Mesendoderm (in vitro differentiated cells): ENCODE results near the gene REPIN1.
A peak's percentile ranks its signal among the peaks of the same experiment; 100 is the strongest.

Experiments used
- DNase-seq: peaks from one replicate; pipeline ENCODE4 v3.0.0; 2013
- H2AK5ac ChIP-seq: 2 replicates; pipeline ENCODE4 v1.6.1; 2013; ENCODE audit warnings: low read length, inconsistent platforms
- H2BK120ac ChIP-seq: 2 replicates; pipeline ENCODE4 v1.6.1; 2013; ENCODE audit warnings: low read depth, mild to moderate bottlenecking, low read length, moderate library complexity, mixed read lengths
- H2BK15ac ChIP-seq: replicated peaks from 2 replicates; pipeline ENCODE4 v1.6.1; 2013; ENCODE audit warnings: low read depth, mild to moderate bottlenecking, moderate library complexity
- H2BK5ac ChIP-seq: 2 replicates; pipeline ENCODE4 v1.6.1; 2013; ENCODE audit warnings: low read length, inconsistent platforms
- H3K18ac ChIP-seq: 2 replicates; pipeline ENCODE4 v1.6.1; 2013; ENCODE audit warnings: mild to moderate bottlenecking, low read length, mixed read lengths
- H3K23ac ChIP-seq: one replicate; pipeline ENCODE4 v1.6.1; 2013; ENCODE audit warnings: low read length
- H3K27ac ChIP-seq: 2 replicates; pipeline ENCODE4 v1.5.1; 2013; ENCODE audit warnings: low read depth, mild to moderate bottlenecking, inconsistent platforms, low read length, moderate library complexity
- H3K27me3 ChIP-seq: 2 replicates; pipeline ENCODE4 v1.6.1; 2013; ENCODE audit warnings: low read length, control low read depth, mild to moderate bottlenecking, inconsistent platforms; ENCODE audit not compliant: insufficient read depth, poor library complexity
- H3K36me3 ChIP-seq: 2 replicates; pipeline ENCODE4 v1.6.1; 2013; ENCODE audit warnings: low read length, inconsistent platforms; ENCODE audit not compliant: control insufficient read depth, insufficient read depth
- H3K4ac ChIP-seq: one replicate; pipeline ENCODE4 v1.6.1; 2013; ENCODE audit warnings: low read depth, mild to moderate bottlenecking, low read length, moderate library complexity
- H3K4me1 ChIP-seq: 2 replicates; pipeline ENCODE4 v1.6.1; 2013; ENCODE audit warnings: low read depth, low read length, inconsistent platforms; ENCODE audit not compliant: control insufficient read depth
- H3K4me2 ChIP-seq: 2 replicates; pipeline ENCODE4 v1.6.1; 2013; ENCODE audit warnings: low read length
- H3K4me3 ChIP-seq: 2 replicates; pipeline ENCODE4 v1.5.1; 2013; ENCODE audit warnings: mild to moderate bottlenecking, low read length
- H3K56ac ChIP-seq: one replicate; pipeline ENCODE4 v1.6.1; 2013; ENCODE audit warnings: low read length
- H3K79me1 ChIP-seq: 2 replicates; pipeline ENCODE4 v1.6.1; 2013; ENCODE audit warnings: low read length, inconsistent platforms
- H3K79me2 ChIP-seq: 2 replicates; pipeline ENCODE4 v1.6.1; 2013; ENCODE audit warnings: mild to moderate bottlenecking, low read length; ENCODE audit not compliant: control insufficient read depth, insufficient read depth
- H3K9ac ChIP-seq: 2 replicates; pipeline ENCODE4 v1.6.1; 2013; ENCODE audit warnings: low read length, inconsistent platforms
- H4K5ac ChIP-seq: one replicate; pipeline ENCODE4 v1.6.1; 2013; ENCODE audit warnings: low read length
- H4K8ac ChIP-seq: one replicate; pipeline ENCODE4 v1.6.1; 2013; ENCODE audit warnings: low read depth, mild to moderate bottlenecking, control low read depth, low read length, moderate library complexity
- WGBS: extraction: QIAGEN DNeasy Blood & Tissue Kit; methylation state at CpG from one replicate; pipeline ENCODE4 v1.1.7; 2013; ENCODE audit warnings: low lambda C conversion rate, missing lambda C conversion rate; ENCODE audit not compliant: insufficient coverage; ENCODE audit errors: extremely low coverage; 5-methylcytosine and 5-hydroxymethylcytosine counted together

The REPIN1 gene

GRCh38 chr7:150404172-150404804 is 35.7 kb downstream of the REPIN1 start:
- H3K79me1 ChIP-seq, result no peaks in the 10 kb centered on the region
- no peak overlapping the region for H2BK120ac ChIP-seq
- peak overlapping the region; percentile 20 for H3K4me2 ChIP-seq
- WGBS, result no CpG with 5 or more reads among the region's 16 CpGs
- H3K18ac ChIP-seq, result peak overlapping the region; percentile 75
- H3K79me2 ChIP-seq, result no peaks in the 10 kb centered on the region
- no peak overlapping the region for H4K5ac ChIP-seq
- peak overlapping the region; percentile 87 for H3K9ac ChIP-seq
- H3K23ac ChIP-seq, result peak overlapping the region; percentile 75
- no peak overlapping the region for H4K8ac ChIP-seq
- no peak overlapping the region for H3K4me3 ChIP-seq
- H2BK5ac ChIP-seq, result peak overlapping the region; percentile 6
- H3K27ac ChIP-seq, result peak overlapping the region; percentile 74
- H3K4me1 ChIP-seq, result peaks cover 22% of the 10 kb centered on the region
- H3K36me3 ChIP-seq, result no peaks in the 10 kb centered on the region
- H3K56ac ChIP-seq, result peak overlapping the region; percentile 90
- no peak overlapping the region for H3K4ac ChIP-seq
- peak overlapping the region; percentile 12 for H2AK5ac ChIP-seq
- no peaks in the 10 kb centered on the region for H3K27me3 ChIP-seq
- DNase-seq, result no peak
- no peak overlapping the region for H2BK15ac ChIP-seq

GRCh38 chr7:150404805-150405583 is 36.4 kb downstream of the REPIN1 start:
- peak overlapping the region; percentile 87 for H3K9ac ChIP-seq
- peak overlapping the region; percentile 74 for H3K27ac ChIP-seq
- no CpG with 5 or more reads among the region's 86 CpGs for WGBS
- no peak overlapping the region for H3K23ac ChIP-seq
- H4K5ac ChIP-seq, result no peak overlapping the region
- no peak overlapping the region for H2AK5ac ChIP-seq
- H3K4ac ChIP-seq, result peak overlapping the region; percentile 89
- H3K4me2 ChIP-seq, result peak overlapping the region; percentile 71
- H4K8ac ChIP-seq, result no peak overlapping the region
- no peak overlapping the region for H2BK120ac ChIP-seq
- no peaks in the 10 kb centered on the region for H3K36me3 ChIP-seq
- H3K4me3 ChIP-seq, result peak overlapping the region; percentile 64
- H3K4me1 ChIP-seq, result peaks cover 18% of the 10 kb centered on the region
- peak overlapping the region; percentile 90 for H3K56ac ChIP-seq
- DNase-seq, result peak; percentile 91
- H2BK15ac ChIP-seq, result no peak overlapping the region
- peak overlapping the region; percentile 75 for H3K18ac ChIP-seq
- no peaks in the 10 kb centered on the region for H3K27me3 ChIP-seq
- H3K79me1 ChIP-seq, result no peaks in the 10 kb centered on the region
- H3K79me2 ChIP-seq, result no peaks in the 10 kb centered on the region
- H2BK5ac ChIP-seq, result no peak overlapping the region

DNA sequence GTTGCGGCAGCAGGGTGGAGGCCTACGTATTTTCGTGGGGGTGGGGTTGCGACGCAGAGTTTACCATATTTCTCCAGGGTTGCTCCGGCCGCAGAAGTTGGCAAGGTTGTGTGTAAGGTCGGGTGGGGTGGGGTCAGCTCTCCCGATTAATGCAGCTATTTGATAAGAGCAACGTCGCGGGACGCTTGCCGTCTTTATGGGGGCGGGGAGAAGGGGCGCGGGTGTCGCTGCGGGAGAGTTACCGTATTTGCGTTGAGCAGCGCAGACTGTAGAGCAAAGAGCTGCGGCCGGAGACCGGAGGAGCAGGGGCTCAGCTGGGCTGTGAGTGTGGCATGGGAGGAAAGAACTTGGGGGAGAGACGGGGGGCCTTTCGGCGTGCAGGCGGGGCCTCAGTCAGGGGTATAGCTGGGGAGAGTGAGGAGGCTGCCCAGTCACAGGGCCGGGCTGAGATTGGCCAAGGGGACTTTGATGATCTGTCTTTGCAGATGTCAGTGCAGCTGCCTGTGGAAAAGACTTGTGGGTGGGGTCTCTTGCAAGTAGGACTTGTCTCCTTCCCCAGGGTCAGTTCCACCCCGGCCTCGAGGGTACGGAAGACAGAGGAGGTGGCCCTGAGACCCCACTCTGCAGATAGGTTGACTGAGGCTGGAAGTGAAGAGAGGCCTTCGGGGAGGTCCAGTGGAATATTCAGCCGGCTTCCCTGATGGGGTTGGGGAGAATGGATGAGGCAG is 37.1 kb downstream of the REPIN1 start:
- Histone ChIP-seq H2AK5ac (no peak overlapping the region), H2BK5ac (no peak overlapping the region), H2BK15ac (no peak overlapping the region), H3K18ac (peak overlapping the region; percentile 45), H3K4ac (no peak overlapping the region), H3K27me3 (no peaks in the 10 kb centered on the region), H3K4me2 (peak overlapping the region; percentile 71), H3K56ac (peak overlapping the region; percentile 86), H3K9ac (peak overlapping the region; percentile 70), H3K79me2 (no peaks in the 10 kb centered on the region), H3K4me3 (peak overlapping the region; percentile 64), H4K5ac (no peak overlapping the region), H4K8ac (no peak overlapping the region), H2BK120ac (no peak overlapping the region), H3K23ac (no peak overlapping the region), H3K4me1 (peaks cover 13% of the 10 kb centered on the region), H3K36me3 (no peaks in the 10 kb centered on the region), H3K79me1 (no peaks in the 10 kb centered on the region), H3K27ac (no peak overlapping the region)
- WGBS, result no CpG with 5 or more reads among the region's 35 CpGs
- no peak for DNase-seq

DNA sequence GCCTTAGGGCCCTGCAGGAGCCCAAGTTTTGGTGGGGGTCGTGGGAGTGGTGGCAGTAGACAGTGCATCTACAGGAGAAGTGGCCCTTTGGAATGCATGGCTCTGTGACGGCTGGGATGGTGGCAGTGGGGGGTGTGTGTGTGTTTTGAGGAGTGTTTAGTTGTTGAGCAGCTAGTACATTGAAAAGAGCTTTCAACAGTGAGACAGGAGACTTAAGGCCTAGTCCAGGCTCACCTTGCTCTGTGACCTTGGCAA is 37.6 kb downstream of the REPIN1 start:
- no peaks in the 10 kb centered on the region for H3K79me2 ChIP-seq
- H2AK5ac ChIP-seq, result no peak overlapping the region
- no peaks in the 10 kb centered on the region for H3K36me3 ChIP-seq
- H2BK15ac ChIP-seq, result no peak overlapping the region
- H2BK5ac ChIP-seq, result no peak overlapping the region
- DNase-seq, result no peak
- no peak overlapping the region for H3K4ac ChIP-seq
- no peaks in the 10 kb centered on the region for H3K79me1 ChIP-seq
- no peak overlapping the region for H4K5ac ChIP-seq
- H2BK120ac ChIP-seq, result no peak overlapping the region
- H3K9ac ChIP-seq, result no peak overlapping the region
- no peak overlapping the region for H3K27ac ChIP-seq
- no peak overlapping the region for H4K8ac ChIP-seq
- H3K23ac ChIP-seq, result no peak overlapping the region
- no peak overlapping the region for H3K4me3 ChIP-seq
- peaks cover 13% of the 10 kb centered on the region for H3K4me1 ChIP-seq
- WGBS, result no CpG with 5 or more reads among the region's 2 CpGs
- H3K56ac ChIP-seq, result no peak overlapping the region
- H3K27me3 ChIP-seq, result no peaks in the 10 kb centered on the region
- H3K18ac ChIP-seq, result no peak overlapping the region
- no peak overlapping the region for H3K4me2 ChIP-seq

- no peak for DNase-seq
- H3K27ac ChIP-seq, result no peak overlapping the region
- H2AK5ac ChIP-seq, result no peak overlapping the region
- no peak overlapping the region for H3K4ac ChIP-seq
- no peak overlapping the region for H3K18ac ChIP-seq
- H2BK5ac ChIP-seq, result no peak overlapping the region
- H2BK120ac ChIP-seq, result no peak overlapping the region
- no peak overlapping the region for H3K9ac ChIP-seq
- no peaks in the 10 kb centered on the region for H3K36me3 ChIP-seq
- H3K79me1 ChIP-seq, result no peaks in the 10 kb centered on the region
- H3K4me3 ChIP-seq, result no peak overlapping the region
- H3K79me2 ChIP-seq, result no peaks in the 10 kb centered on the region
- H3K23ac ChIP-seq, result no peak overlapping the region
- no peak overlapping the region for H4K5ac ChIP-seq
- H3K4me2 ChIP-seq, result no peak overlapping the region
- H3K4me1 ChIP-seq, result peaks cover 13% of the 10 kb centered on the region
- WGBS, result no CpG with 5 or more reads among the region's 10 CpGs
- H3K27me3 ChIP-seq, result no peaks in the 10 kb centered on the region
- no peak overlapping the region for H4K8ac ChIP-seq
- no peak overlapping the region for H2BK15ac ChIP-seq
- H3K56ac ChIP-seq, result no peak overlapping the region
Measured at GRCh38 chr7:150406567-150407421, 38.2 kb downstream of the REPIN1 start.
